HAP-1 (cell line): Measurements from ENCODE around the gene WHAMM.
A peak's percentile ranks its signal among the peaks of the same experiment; 100 is the strongest.
"Not testable (repeated sequence)": the region's sequence is repeated elsewhere in the genome, so short reads cannot be mapped to it uniquely, and the experiment has no call there.

Source experiments
- DNase-seq, 2 experiments: peaks; one replicate each; pipeline ENCODE4 v3.0.0-alpha.2; 2016 to 2020; ENCODE audit warnings: low spot score in 2 of 2
- H3K27me3 ChIP-seq: fragments of 250-450 bp; sonication (Bioruptor Pico); 2 replicates; pipeline ENCODE4 v1.5.1; 2020; ENCODE audit warnings: low read depth, mild to moderate bottlenecking, moderate library complexity
- H3K36me3 ChIP-seq: fragments of 250-450 bp; sonication (Bioruptor Pico); replicated peaks from 2 replicates; pipeline ENCODE4 v1.5.1; 2020; ENCODE audit warnings: mild to moderate bottlenecking
- H3K4me1 ChIP-seq: fragments of 250-450 bp; sonication (Bioruptor Pico); 2 replicates; pipeline ENCODE4 v1.5.1; 2020; ENCODE audit warnings: mild to moderate bottlenecking
- H3K4me3 ChIP-seq: fragments of 250-450 bp; sonication (Bioruptor Pico); 2 replicates; pipeline ENCODE4 v1.5.1; 2020; ENCODE audit warnings: mild to moderate bottlenecking, moderate library complexity
- H3K9me3 ChIP-seq: fragments of 250-450 bp; sonication (Bioruptor Pico); 2 replicates; pipeline ENCODE4 v1.5.1; 2020; ENCODE audit warnings: mild to moderate bottlenecking, moderate library complexity
- in situ Hi-C: fragments of 300-500 bp; cut with MboI; formaldehyde crosslinking; loops from 3 replicates; pipeline ENCODE4 v1.14.3; 2020; ENCODE audit warnings: low sequenced_read_pairs, inconsistent platforms, mixed read lengths

WHAMM gene, protein sequence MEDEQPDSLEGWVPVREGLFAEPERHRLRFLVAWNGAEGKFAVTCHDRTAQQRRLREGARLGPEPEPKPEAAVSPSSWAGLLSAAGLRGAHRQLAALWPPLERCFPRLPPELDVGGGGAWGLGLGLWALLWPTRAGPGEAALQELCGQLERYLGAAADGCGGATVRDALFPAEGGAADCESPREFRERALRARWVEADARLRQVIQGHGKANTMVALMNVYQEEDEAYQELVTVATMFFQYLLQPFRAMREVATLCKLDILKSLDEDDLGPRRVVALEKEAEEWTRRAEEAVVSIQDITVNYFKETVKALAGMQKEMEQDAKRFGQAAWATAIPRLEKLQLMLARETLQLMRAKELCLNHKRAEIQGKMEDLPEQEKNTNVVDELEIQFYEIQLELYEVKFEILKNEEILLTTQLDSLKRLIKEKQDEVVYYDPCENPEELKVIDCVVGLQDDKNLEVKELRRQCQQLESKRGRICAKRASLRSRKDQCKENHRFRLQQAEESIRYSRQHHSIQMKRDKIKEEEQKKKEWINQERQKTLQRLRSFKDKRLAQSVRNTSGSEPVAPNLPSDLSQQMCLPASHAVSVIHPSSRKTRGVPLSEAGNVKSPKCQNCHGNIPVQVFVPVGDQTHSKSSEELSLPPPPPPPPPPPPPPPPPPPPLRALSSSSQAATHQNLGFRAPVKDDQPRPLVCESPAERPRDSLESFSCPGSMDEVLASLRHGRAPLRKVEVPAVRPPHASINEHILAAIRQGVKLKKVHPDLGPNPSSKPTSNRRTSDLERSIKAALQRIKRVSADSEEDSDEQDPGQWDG

DNA sequence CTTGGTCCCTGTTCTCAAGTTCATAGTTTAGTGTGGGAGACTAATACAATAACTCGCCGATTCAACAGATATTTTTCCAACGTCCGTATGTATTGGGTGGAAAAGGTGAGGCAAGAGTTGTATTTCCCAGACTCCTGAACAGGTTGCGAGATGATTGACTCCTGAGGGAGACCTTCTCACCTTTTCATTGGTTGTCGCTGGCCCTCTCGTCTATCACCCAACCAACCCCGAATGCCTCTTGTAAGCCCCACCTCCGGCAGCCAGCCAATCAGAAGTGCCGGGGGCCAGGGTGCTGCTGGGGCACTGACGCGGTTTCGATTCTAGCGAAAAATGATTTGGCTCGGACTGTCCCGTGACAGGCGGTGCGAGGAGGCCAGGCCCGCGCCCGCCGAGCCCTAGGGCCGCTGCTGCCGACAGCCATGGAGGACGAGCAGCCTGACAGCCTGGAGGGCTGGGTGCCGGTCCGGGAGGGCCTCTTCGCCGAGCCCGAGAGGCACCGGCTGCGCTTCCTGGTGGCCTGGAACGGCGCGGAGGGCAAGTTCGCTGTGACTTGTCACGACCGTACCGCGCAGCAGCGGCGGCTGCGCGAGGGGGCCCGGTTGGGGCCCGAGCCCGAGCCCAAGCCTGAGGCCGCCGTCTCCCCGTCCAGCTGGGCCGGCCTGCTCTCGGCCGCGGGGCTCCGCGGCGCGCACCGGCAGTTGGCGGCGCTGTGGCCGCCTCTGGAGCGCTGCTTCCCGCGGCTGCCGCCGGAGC, at the start of gene WHAMM:
Gene WHAMM (plus strand): TSS at position 321 of the 753 bp plus-strand sequence. CDS start 99 bp downstream, at position 420.
- peak; percentile 100 for DNase-seq
- Histone ChIP-seq H3K4me3 (peak within 1 kb of the TSS; percentile 83), H3K27me3 (0 out of 2 replicates have a peak, but pooled peaks cover 4% of the 10 kb centered on the region), H3K36me3 (peaks cover 15% of the 10 kb centered on the region), H3K9me3 (no peaks in the 10 kb centered on the region), H3K4me1 (peaks cover 16% of the 10 kb centered on the region)
- in situ Hi-C loops = no loop called here

DNA sequence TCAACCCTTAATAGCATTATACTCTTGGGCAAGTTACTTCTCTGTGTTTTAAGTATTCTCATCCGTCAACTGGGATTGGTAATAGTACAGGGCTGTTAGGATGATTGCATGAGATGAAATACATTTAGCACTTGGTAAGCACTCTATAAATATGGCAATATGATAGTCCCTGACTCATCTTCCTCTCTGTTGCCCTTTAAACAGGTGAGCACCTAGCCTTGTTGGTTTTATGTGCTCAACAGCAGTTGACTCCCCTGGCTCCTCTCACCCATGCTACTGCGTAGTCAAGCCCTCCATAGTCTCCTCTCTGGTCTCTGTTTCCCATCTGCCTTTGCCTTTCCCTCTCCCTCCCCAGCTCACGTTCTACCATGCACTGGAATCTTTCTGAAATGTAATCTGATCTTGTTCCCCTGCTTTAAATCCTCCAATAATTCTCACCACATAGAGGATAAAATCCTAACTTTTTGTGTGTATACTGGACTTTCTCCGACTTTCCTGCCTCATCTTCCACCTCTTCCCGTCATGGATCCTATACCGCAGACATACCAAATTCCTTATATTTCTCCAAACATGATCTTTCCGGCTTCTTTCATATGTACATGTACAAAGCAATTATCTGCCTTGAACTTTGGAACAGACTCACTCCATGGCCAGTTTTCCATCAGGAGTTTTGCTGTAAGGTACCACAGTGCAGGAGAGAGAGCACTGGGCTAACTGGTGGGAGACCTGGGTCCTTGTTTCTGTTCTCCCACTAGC, 45.9 kb upstream of the WHAMM start:
- Histone ChIP-seq H3K4me1 (no peaks in the 10 kb centered on the region), H3K27me3 (no peaks in the 10 kb centered on the region), H3K36me3 (peaks cover 25% of the 10 kb centered on the region), H3K4me3 (no peak overlapping the region), H3K9me3 (no peaks in the 10 kb centered on the region)
- DNase-seq = no peak
- in situ Hi-C loops = no loop called here

DNA sequence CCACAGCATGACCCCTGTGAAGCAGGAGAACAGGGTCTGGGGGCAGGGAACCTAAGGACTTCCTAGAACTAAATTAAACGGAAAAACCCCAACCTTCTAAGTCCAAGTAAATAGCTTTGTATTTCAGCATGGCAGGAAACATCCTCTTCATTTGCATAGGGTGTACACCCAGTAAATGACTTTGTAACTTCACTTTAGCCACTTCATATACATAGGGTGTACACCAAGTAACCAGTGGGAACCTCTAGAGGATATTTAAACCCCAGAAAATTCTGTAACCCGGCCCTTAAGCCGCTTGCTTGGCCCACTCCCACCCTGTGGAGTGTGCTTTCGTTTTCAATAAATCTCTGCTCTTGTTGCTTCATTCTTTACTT, 45.3 kb upstream of the WHAMM start:
- in situ Hi-C loops = no loop called here
- peaks cover 19% of the 10 kb centered on the region for H3K36me3 ChIP-seq
- no peak for DNase-seq
- no peaks in the 10 kb centered on the region for H3K9me3 ChIP-seq
- no peak overlapping the region for H3K4me3 ChIP-seq
- no peaks in the 10 kb centered on the region for H3K27me3 ChIP-seq
- no peaks in the 10 kb centered on the region for H3K4me1 ChIP-seq

DNA sequence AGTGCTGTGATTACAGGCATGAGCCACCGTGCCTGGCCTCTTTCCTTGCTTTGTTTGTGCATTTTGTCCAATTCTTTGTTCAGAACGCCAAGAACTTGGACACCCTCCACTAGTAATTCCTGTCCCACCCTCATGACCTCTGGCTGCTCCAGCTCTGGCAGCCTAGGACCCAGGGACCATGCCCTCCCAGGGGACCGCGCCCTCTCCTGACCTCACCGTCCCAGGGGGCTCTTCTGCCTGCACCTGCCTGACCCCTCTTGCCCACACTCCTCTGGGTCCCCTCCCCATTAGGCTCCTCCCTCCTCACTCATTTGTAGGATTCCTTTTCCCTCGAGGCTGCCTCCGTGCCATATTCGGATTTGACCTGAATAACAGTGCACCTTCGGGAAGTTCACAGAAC, 44.7 kb upstream of the WHAMM start:
- H3K27me3 ChIP-seq = no peaks in the 10 kb centered on the region
- no peak overlapping the region for H3K4me3 ChIP-seq
- DNase-seq = no peak
- H3K9me3 ChIP-seq = no peaks in the 10 kb centered on the region
- in situ Hi-C loops = no loop called here
- H3K36me3 ChIP-seq = peaks cover 19% of the 10 kb centered on the region
- H3K4me1 ChIP-seq = no peaks in the 10 kb centered on the region

DNA sequence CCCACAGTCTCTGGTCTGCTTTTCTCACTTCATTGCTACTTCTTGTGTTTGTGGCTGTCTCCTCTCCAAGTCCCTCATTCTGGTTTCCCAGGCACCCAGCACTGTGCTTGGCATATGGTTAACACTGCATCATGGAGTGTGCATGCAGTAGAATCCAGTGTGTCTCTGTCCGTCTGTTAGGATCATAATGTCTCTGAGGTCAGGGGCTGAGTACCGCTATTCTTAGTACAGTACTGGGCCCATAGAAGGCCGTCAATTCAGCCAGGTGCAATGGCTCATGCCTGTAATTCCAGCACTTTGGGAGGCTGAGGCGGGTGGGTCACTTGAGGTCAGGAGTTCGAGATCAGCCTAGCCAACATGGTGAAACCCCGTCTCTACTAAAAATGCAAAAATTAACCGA, 43.2 kb upstream of the WHAMM start:
- H3K27me3 ChIP-seq, H3K4me3 ChIP-seq, H3K9me3 ChIP-seq, in situ Hi-C loops, H3K4me1 ChIP-seq, DNase-seq: not testable (repeated sequence)
- peaks cover 14% of the 10 kb centered on the region; the same call in 1 of the 2 replicates for H3K36me3 ChIP-seq

DNA sequence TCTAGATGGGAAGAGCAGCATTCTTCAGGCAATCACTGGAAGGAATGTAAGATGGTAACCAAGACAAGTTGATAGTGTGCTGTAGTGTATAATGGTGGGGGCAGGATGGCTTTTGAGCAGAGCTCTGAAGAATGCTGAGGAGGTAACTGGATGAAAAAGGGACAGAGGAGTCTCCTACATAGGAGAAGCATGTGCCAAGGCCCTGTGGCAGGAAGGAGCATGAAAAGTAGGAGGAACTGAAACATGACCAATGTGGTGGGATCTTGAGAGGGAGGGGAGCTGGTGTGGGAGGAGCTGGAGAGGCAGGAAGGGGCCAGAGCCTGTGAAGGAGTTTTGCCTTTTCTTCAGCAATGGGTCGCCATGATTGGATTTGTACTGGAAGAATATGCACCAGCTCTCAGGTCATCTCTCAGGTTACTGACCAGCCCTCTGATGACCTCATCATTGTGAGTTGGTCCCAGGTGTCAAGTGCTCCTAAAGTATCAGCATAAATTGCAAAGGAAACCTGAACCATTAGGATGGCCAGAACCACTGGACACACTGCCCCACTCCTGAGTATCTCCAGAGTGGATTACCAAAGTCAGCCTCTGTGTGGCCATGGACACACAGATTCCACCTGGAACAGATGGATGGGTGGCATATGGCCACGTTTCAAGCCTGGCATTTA, 42.1 kb upstream of the WHAMM start:
- Histone ChIP-seq H3K36me3 (0 out of 2 replicates have a peak, but pooled peaks cover 8% of the 10 kb centered on the region), H3K27me3 (no peaks in the 10 kb centered on the region), H3K4me1 (no peaks in the 10 kb centered on the region), H3K4me3 (no peak overlapping the region), H3K9me3 (no peaks in the 10 kb centered on the region)
- no peak for DNase-seq
- in situ Hi-C loops = no loop called here

DNA sequence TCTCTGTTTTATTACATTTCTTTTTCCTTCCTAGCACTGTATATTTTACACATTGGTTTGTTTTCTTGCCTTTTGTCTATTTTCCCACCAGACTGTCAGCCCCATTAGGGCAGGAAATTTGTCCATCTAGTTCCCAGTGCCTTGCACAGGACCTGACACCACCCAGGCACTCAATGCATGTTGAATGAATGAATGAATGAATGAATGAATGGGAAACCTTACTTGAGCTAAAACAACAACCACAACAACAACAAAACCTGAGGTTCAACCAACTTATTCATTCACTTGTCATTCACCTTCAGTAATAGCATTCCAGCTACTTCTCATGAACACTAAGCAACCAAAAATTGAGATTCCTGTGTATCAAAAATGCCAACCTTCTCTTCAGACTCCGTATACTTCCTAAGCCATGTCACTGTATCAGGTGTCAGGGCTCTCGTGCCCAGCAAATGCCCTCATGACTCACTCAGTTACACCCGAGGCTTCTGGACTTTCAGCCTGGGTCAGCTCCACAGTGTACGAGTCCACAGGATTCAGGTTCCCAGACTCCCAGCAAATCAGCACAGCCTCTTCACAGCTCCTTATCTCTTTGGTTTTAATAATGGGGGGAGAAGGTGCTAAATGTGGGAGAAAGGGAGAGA, 40.9 kb upstream of the WHAMM start:
- no peak for DNase-seq
- in situ Hi-C loops = no loop called here
- Histone ChIP-seq H3K36me3 (0 out of 2 replicates have a peak, but pooled peaks cover 8% of the 10 kb centered on the region), H3K27me3 (no peaks in the 10 kb centered on the region), H3K4me3 (no peak overlapping the region), H3K9me3 (no peaks in the 10 kb centered on the region), H3K4me1 (no peaks in the 10 kb centered on the region)

DNA sequence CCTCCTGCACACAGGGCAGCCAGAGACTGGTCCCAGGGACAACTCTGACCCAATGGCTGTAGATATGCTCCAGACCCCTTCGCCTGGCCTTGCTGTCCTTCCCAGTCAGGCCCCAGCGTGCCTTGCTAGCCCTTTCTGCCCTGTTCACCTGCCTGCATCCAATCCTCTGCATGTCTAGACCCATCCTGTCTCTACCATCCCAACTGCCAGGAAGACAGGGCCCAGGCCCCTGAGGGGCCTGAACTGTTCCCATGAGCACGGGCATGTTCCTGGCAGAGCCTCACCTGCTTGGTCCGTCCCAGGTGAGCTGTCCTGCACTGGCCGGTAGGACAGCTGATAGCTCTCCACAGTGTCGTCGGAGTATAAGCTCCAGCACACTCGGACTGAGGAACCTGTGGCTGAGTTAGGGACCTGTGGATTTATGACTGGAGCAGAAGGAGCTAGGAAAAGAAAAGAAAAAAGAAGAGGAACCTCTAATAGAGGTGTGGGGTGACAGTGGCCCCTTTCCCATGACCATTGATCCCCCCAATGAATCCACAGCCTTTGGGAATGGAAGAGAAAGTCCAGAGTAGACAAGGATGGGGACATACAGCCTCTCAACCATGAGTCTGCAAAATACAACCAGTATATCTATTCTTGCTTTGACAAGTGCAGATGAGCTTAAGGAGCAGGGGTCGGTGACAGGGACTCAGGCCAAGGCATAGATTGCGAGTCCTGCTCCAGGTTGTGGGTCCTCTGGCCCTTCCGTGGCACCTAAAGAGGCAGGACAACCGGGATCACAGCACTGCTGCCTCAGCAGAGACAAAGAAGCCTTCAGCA, 37.4 kb upstream of the WHAMM start:
- DNase-seq = no peak
- H3K4me3 ChIP-seq = no peak overlapping the region
- no peaks in the 10 kb centered on the region for H3K36me3 ChIP-seq
- no peaks in the 10 kb centered on the region for H3K27me3 ChIP-seq
- in situ Hi-C loops = no loop called here
- no peaks in the 10 kb centered on the region for H3K4me1 ChIP-seq
- peaks cover 2% of the 10 kb centered on the region; the same call in 1 of the 2 replicates for H3K9me3 ChIP-seq

DNA sequence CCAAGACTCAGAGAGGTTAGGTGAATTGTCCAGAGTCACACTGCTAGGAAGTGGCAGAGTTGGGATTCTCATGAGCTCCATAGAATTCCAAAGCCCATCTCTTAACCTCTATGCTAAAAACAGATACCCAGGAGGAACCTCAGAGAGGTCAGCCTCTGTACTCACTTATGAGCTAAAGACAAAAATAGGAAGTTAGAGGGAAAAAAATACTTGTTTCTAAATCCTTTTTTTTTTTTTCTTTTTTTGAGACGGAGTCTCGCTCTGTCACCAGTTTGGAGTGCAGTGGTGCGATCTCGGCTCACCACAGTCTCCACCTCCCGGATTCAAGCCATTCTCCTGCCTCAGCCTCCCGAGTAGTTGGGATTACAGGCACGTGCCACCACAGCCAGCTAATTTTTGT, 34.9 kb upstream of the WHAMM start:
- in situ Hi-C loops = no loop called here
- no peaks in the 10 kb centered on the region for H3K4me1 ChIP-seq
- H3K9me3 ChIP-seq = peaks cover 2% of the 10 kb centered on the region; the same call in 1 of the 2 replicates
- no peak for DNase-seq
- no peaks in the 10 kb centered on the region for H3K36me3 ChIP-seq
- no peaks in the 10 kb centered on the region for H3K27me3 ChIP-seq
- H3K4me3 ChIP-seq = no peak overlapping the region

DNA sequence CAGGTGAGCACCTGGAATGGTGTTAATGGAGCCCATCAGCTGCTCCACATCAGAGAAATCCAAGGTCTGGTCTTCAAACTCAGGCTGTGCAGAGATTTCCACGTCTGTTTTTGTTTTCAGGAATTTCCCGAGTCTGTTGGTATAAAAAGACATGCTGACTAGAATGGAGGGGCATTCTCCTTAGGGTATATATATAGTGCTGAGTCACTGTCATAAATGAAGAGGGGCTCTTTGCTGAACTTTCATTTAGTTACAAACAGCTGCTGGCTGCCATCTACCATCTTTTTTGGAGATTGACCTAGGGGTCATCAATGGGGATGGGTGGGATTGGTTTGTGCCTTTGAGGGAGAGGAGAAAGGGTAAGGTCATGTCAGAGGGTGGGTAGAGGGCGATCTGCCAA, 30.7 kb upstream of the WHAMM start:
- in situ Hi-C loops = no loop called here
- no peaks in the 10 kb centered on the region for H3K4me1 ChIP-seq
- no peak overlapping the region for H3K4me3 ChIP-seq
- peaks cover 2% of the 10 kb centered on the region; the same call in 1 of the 2 replicates for H3K9me3 ChIP-seq
- H3K27me3 ChIP-seq = peaks cover 3% of the 10 kb centered on the region; the same call in 1 of the 2 replicates
- DNase-seq = no peak
- no peaks in the 10 kb centered on the region for H3K36me3 ChIP-seq

DNA sequence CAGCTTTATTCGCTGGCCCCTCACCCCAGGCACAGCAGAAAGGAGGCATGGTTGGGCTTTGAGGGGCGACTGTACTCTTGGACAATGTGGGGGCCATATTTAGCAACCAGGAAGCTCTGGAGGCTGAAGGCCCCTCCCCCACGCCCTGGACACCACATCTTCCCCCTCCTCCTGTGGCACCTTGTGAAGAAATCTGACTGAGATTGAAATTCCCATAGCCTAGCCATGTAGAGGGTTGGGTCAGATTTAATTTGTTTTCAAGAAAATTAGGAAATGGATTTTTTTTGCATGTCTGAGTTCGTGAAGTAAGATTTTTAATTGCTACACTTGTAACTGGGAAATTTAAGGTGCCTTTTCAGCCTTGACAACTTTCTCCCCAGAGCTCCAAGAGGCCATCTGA, 28.1 kb upstream of the WHAMM start:
- in situ Hi-C loops = no loop called here
- no peaks in the 10 kb centered on the region for H3K36me3 ChIP-seq
- peaks cover 8% of the 10 kb centered on the region; the same call in 1 of the 2 replicates for H3K27me3 ChIP-seq
- H3K4me3 ChIP-seq = no peak overlapping the region
- H3K9me3 ChIP-seq = peaks cover 2% of the 10 kb centered on the region; the same call in 1 of the 2 replicates
- no peaks in the 10 kb centered on the region for H3K4me1 ChIP-seq
- DNase-seq = no peak

DNA sequence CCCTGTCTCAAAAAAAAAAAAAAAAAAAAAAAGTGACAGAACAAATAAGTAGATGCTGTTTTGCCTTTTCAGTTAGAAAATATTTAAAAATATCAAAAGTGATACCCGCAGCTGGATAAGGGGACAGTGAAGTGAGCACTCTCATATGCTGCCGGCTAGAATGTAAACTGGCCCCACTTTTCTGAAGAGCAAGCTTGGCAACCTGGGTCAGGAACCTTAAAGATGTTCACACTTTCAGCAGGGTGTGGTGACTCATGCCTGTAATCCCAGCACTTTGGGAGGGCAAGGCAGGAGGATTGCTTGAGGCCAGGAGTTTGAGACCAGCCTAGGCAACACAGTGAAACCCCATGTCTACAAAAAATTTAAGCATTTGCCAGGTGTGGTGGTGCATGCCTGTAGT, 20.9 kb upstream of the WHAMM start:
- H3K4me1 ChIP-seq = no peaks in the 10 kb centered on the region
- H3K9me3 ChIP-seq = no peaks in the 10 kb centered on the region
- H3K27me3 ChIP-seq = peaks cover 17% of the 10 kb centered on the region
- H3K4me3 ChIP-seq = no peak overlapping the region
- H3K36me3 ChIP-seq = no peaks in the 10 kb centered on the region
- in situ Hi-C loops = no loop called here
- DNase-seq = no peak
